ENCODE measurements around the gene GOLT1A. TPM values are rescaled to one million over a fixed set of nuclear protein-coding genes. Genes with fewer than 3 reads are reported as not detected.

Gene GOLT1A
- total and polyA plus RNA-seq, 10 of the 15 experiments (the other 5 are each of a cell fraction or from before 2014, with no cell fraction given): 0.09 to 0.46 TPM; not detected in 8

DNA sequence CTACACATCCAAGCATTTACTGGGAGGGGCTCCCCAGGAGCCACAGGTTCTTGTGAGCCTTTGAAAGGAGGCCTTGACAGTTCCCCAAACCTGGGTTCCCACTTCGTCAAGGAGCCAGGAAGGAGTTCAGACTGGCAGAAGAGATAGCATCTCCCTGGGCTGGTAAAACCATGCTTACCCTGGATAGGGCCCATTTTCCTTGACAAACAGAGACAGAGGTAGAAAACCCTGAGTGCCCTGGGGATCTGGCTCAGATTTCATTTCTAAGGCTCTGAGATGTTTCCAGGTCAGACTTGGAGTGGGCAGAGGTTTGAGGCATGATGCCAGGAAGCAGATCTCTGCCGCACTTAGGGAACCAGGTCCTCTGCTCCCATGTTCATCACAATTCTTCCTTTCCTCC lies 64.7 kb downstream of the GOLT1A start:
- ChIA-PET CTCF (interaction anchor here (1.0 to 1.3 kb wide), 3 partner anchors 11 to 108 kb away, joined by 3 to 4 read pairs (median 3); no protein-coding TSS in a partner anchor), SMC1A (ENCODE audit: uncharacterized antibody, unreplicated experiment) (interaction anchor here (1.1 kb wide), 1 partner anchor 21 kb away, joined by 3 read pairs; no protein-coding TSS in a partner anchor), RAD21 (ENCODE audit: unreplicated experiment) (no interaction called here), POLR2A (no interaction called here)
- no peak for TF ChIP-seq FOXK2 (IDR thresholded peaks at IDR 0.05)
- no peak for TF ChIP-seq EGR1 (IDR thresholded peaks at IDR 0.05; ENCODE audit: borderline replicate concordance in 1 of 2, low read depth in 2 of 2, low read length in 2 of 2)
- no peak for TF ChIP-seq WRNIP1 (IDR thresholded peaks at IDR 0.05; ENCODE audit: borderline replicate concordance, low read depth, low read length)
- TF ChIP-seq, protein P1, sequence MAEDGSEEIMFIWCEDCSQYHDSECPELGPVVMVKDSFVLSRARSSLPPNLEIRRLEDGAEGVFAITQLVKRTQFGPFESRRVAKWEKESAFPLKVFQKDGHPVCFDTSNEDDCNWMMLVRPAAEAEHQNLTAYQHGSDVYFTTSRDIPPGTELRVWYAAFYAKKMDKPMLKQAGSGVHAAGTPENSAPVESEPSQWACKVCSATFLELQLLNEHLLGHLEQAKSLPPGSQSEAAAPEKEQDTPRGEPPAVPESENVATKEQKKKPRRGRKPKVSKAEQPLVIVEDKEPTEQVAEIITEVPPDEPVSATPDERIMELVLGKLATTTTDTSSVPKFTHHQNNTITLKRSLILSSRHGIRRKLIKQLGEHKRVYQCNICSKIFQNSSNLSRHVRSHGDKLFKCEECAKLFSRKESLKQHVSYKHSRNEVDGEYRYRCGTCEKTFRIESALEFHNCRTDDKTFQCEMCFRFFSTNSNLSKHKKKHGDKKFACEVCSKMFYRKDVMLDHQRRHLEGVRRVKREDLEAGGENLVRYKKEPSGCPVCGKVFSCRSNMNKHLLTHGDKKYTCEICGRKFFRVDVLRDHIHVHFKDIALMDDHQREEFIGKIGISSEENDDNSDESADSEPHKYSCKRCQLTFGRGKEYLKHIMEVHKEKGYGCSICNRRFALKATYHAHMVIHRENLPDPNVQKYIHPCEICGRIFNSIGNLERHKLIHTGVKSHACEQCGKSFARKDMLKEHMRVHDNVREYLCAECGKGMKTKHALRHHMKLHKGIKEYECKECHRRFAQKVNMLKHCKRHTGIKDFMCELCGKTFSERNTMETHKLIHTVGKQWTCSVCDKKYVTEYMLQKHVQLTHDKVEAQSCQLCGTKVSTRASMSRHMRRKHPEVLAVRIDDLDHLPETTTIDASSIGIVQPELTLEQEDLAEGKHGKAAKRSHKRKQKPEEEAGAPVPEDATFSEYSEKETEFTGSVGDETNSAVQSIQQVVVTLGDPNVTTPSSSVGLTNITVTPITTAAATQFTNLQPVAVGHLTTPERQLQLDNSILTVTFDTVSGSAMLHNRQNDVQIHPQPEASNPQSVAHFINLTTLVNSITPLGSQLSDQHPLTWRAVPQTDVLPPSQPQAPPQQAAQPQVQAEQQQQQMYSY (CRISPR knock-in tag; IDR thresholded peaks at IDR 0.05): no peak
- TF ChIP-seq KLF5 (IDR thresholded peaks at IDR 0.05; ENCODE audit: partially characterized antibody): no peak
- TF ChIP-seq BCL11A (IDR thresholded peaks at IDR 0.05; ENCODE audit: low read depth, low read length): no peak
- no peak for TF ChIP-seq NRF1 (conservative IDR thresholded peaks at IDR 0.05; ENCODE audit: low read depth, low read length)
- TF ChIP-seq FOXM1 (IDR thresholded peaks at IDR 0.05; ENCODE audit: low read depth, low read length): no peak
- no peak for TF ChIP-seq EP300 (IDR thresholded peaks at IDR 0.05; ENCODE audit: borderline replicate concordance in 1 of 2, control insufficient read depth in 1 of 2, low read depth in 2 of 2, low read length in 2 of 2)
- no peak for TF ChIP-seq CHD4 (IDR thresholded peaks at IDR 0.05)
- no peak for TF ChIP-seq NR2C1 (IDR thresholded peaks at IDR 0.05)
- TF ChIP-seq ATF7 (IDR thresholded peaks at IDR 0.05; ENCODE audit: low read depth): no peak
- Histone ChIP-seq H2AFZ (ENCODE audit: control insufficient read depth, low read depth, low read length) (no peak overlapping the region), H3K79me2 (ENCODE audit: control insufficient read depth, insufficient read depth, low read length) (no peaks in the 10 kb centered on the region), H3K4me3 (no peak overlapping the region), H3K36me3 (ENCODE audit: control insufficient read depth in 2 of 2, insufficient read depth in 2 of 2, low read length in 1 of 2) (no peaks in the 10 kb centered on the region), H3K27ac (ENCODE audit: control insufficient read depth, insufficient read depth) (no peak overlapping the region), H3K27me3 (replicated peaks in 1 of 2; ENCODE audit: control insufficient read depth in 2 of 2, insufficient read depth in 2 of 2, low read length in 1 of 2) (peaks cover 5 to 7% of the 10 kb centered on the region in 2 experiments; a peak in 3 of 4 replicates), H3K9me3 (replicated peaks; ENCODE audit: control insufficient read depth, insufficient read depth, low read length) (no peaks in the 10 kb centered on the region), H3K9ac (ENCODE audit: control insufficient read depth, insufficient read depth, low read length) (no peak overlapping the region), H4K20me1 (ENCODE audit: control insufficient read depth, insufficient read depth) (no peaks in the 10 kb centered on the region), H3K4me2 (ENCODE audit: control insufficient read depth, insufficient read depth) (no peak overlapping the region), H3K4me1 (ENCODE audit: control insufficient read depth, insufficient read depth, low read length) (no peaks in the 10 kb centered on the region)
- in situ Hi-C loops (cut with MboI): no loop called here
- intact Hi-C loops (cut with micrococcal nuclease; ENCODE audit: unreplicated experiment): no loop called here
- WGBS (ENCODE audit: insufficient coverage, insufficient replicate concordance, low lambda C conversion rate, missing lambda C conversion rate): 22% methylated on average over 2 of the region's 2 CpGs
- FAIRE-seq (no peak), ATAC-seq (no peak), DNase-seq (ENCODE audit: low read depth, low spot score) (no peak)
- no TSS peak for BruUV-seq (replicated peaks)

Other genes with a start within 250 kb of the GOLT1A start
- gene SOX13, start 140.9 kb downstream of the GOLT1A start, total RNA-seq (2014; rRNA removed): not detected in 2 replicates
- gene SOX13, start 140.9 kb downstream of the GOLT1A start, total RNA-seq (2014; rRNA removed; fragmentation: Illumina TruSeq; extraction: Trizol): not detected in 2 replicates
- 0.27 and 0.31 TPM in 2 replicates for gene SOX13, start 140.9 kb downstream of the GOLT1A start, total RNA-seq (2021)
- gene SOX13, start 140.9 kb downstream of the GOLT1A start, polyA plus RNA-seq (2011; rRNA removed): 0.10 and 0.11 TPM in 2 replicates
- not detected in 2 replicates for gene SOX13, start 140.9 kb downstream of the GOLT1A start, polyA plus RNA-seq (2014; fragmentation: Illumina TruSeq; extraction: Trizol)
- not detected for gene SOX13, start 140.9 kb downstream of the GOLT1A start, polyA plus RNA-seq (2014; fragmentation: Nextera tagmentation; extraction: Ambion mirVana)
- not detected in 2 replicates for gene SOX13, start 140.9 kb downstream of the GOLT1A start, polyA plus RNA-seq (2014; rRNA removed)
- gene SOX13, start 140.9 kb downstream of the GOLT1A start, polyA plus RNA-seq (2016; fragmentation: Nextera tagmentation; extraction: Ambion mirVana): under 1 TPM in 1 of 2 experiments, not detected in 1; 0.04 TPM
- gene ETNK2, start 61.9 kb downstream of the GOLT1A start, total RNA-seq (2014; rRNA removed): not detected in 2 replicates
- not detected in 2 replicates for gene ETNK2, start 61.9 kb downstream of the GOLT1A start, total RNA-seq (2014; rRNA removed; fragmentation: Illumina TruSeq; extraction: Trizol)
- gene ETNK2, start 61.9 kb downstream of the GOLT1A start, total RNA-seq (2021): not detected in 2 replicates
- 0.14 TPM in 1 of 2 replicates, not detected in the other for gene ETNK2, start 61.9 kb downstream of the GOLT1A start, polyA plus RNA-seq (2011; rRNA removed)
- gene ETNK2, start 61.9 kb downstream of the GOLT1A start, polyA plus RNA-seq (2014; fragmentation: Illumina TruSeq; extraction: Trizol): not detected in 2 replicates
- not detected for gene ETNK2, start 61.9 kb downstream of the GOLT1A start, polyA plus RNA-seq (2014; fragmentation: Nextera tagmentation; extraction: Ambion mirVana)
- not detected in 2 replicates for gene ETNK2, start 61.9 kb downstream of the GOLT1A start, polyA plus RNA-seq (2014; rRNA removed)
- gene ETNK2, start 61.9 kb downstream of the GOLT1A start, polyA plus RNA-seq (2016; fragmentation: Nextera tagmentation; extraction: Ambion mirVana): not detected
- gene REN, start 47.7 kb downstream of the GOLT1A start, total RNA-seq (2014; rRNA removed): not detected in 2 replicates
- not detected in 2 replicates for gene REN, start 47.7 kb downstream of the GOLT1A start, total RNA-seq (2014; rRNA removed; fragmentation: Illumina TruSeq; extraction: Trizol)
- not detected in 2 replicates for gene REN, start 47.7 kb downstream of the GOLT1A start, total RNA-seq (2021)
- not detected in 2 replicates for gene REN, start 47.7 kb downstream of the GOLT1A start, polyA plus RNA-seq (2011; rRNA removed)
- not detected in 2 replicates for gene REN, start 47.7 kb downstream of the GOLT1A start, polyA plus RNA-seq (2014; fragmentation: Illumina TruSeq; extraction: Trizol)
- not detected for gene REN, start 47.7 kb downstream of the GOLT1A start, polyA plus RNA-seq (2014; fragmentation: Nextera tagmentation; extraction: Ambion mirVana)
- gene REN, start 47.7 kb downstream of the GOLT1A start, polyA plus RNA-seq (2014; rRNA removed): not detected in 2 replicates
- gene REN, start 47.7 kb downstream of the GOLT1A start, polyA plus RNA-seq (2016; fragmentation: Nextera tagmentation; extraction: Ambion mirVana): not detected
- not detected in 2 replicates for gene KISS1, start 17.5 kb downstream of the GOLT1A start, total RNA-seq (2014; rRNA removed)
- not detected in 2 replicates for gene KISS1, start 17.5 kb downstream of the GOLT1A start, total RNA-seq (2014; rRNA removed; fragmentation: Illumina TruSeq; extraction: Trizol)
- not detected in 2 replicates for gene KISS1, start 17.5 kb downstream of the GOLT1A start, total RNA-seq (2021)
- gene KISS1, start 17.5 kb downstream of the GOLT1A start, polyA plus RNA-seq (2011; rRNA removed): not detected in 2 replicates
- not detected in 2 replicates for gene KISS1, start 17.5 kb downstream of the GOLT1A start, polyA plus RNA-seq (2014; fragmentation: Illumina TruSeq; extraction: Trizol)
- not detected for gene KISS1, start 17.5 kb downstream of the GOLT1A start, polyA plus RNA-seq (2014; fragmentation: Nextera tagmentation; extraction: Ambion mirVana)
- gene KISS1, start 17.5 kb downstream of the GOLT1A start, polyA plus RNA-seq (2014; rRNA removed): not detected in 2 replicates
- gene KISS1, start 17.5 kb downstream of the GOLT1A start, polyA plus RNA-seq (2016; fragmentation: Nextera tagmentation; extraction: Ambion mirVana): not detected
- 0.05 and 0.11 TPM in 2 replicates for gene PLEKHA6, start 145.9 kb upstream of the GOLT1A start, total RNA-seq (2014; rRNA removed)
- gene PLEKHA6, start 145.9 kb upstream of the GOLT1A start, total RNA-seq (2014; rRNA removed; fragmentation: Illumina TruSeq; extraction: Trizol): 0.05 and 0.27 TPM in 2 replicates
- gene PLEKHA6, start 145.9 kb upstream of the GOLT1A start, total RNA-seq (2021): 0.21 and 0.69 TPM in 2 replicates
- 0.33 and 0.81 TPM in 2 replicates for gene PLEKHA6, start 145.9 kb upstream of the GOLT1A start, polyA plus RNA-seq (2011; rRNA removed)
- gene PLEKHA6, start 145.9 kb upstream of the GOLT1A start, polyA plus RNA-seq (2014; fragmentation: Illumina TruSeq; extraction: Trizol): 0.04 and 0.06 TPM in 2 replicates
- gene PLEKHA6, start 145.9 kb upstream of the GOLT1A start, polyA plus RNA-seq (2014; fragmentation: Nextera tagmentation; extraction: Ambion mirVana): not detected
- 0.04 and 0.14 TPM in 2 replicates for gene PLEKHA6, start 145.9 kb upstream of the GOLT1A start, polyA plus RNA-seq (2014; rRNA removed)
- not detected for gene PLEKHA6, start 145.9 kb upstream of the GOLT1A start, polyA plus RNA-seq (2016; fragmentation: Nextera tagmentation; extraction: Ambion mirVana)
- gene PPP1R15B, start 197.8 kb upstream of the GOLT1A start, total RNA-seq (2014; rRNA removed): 34.8 TPM in 2 replicates
- gene PPP1R15B, start 197.8 kb upstream of the GOLT1A start, total RNA-seq (2014; rRNA removed; fragmentation: Illumina TruSeq; extraction: Trizol): 32.7 and 32.9 TPM in 2 replicates
- gene PPP1R15B, start 197.8 kb upstream of the GOLT1A start, total RNA-seq (2021): 37.7 and 38.1 TPM in 2 replicates
- gene PPP1R15B, start 197.8 kb upstream of the GOLT1A start, polyA plus RNA-seq (2011; rRNA removed): 27.2 and 32.6 TPM in 2 replicates
- gene PPP1R15B, start 197.8 kb upstream of the GOLT1A start, polyA plus RNA-seq (2014; fragmentation: Illumina TruSeq; extraction: Trizol): 33.4 and 38.5 TPM in 2 replicates
- 10 to 100 TPM; 13.9 to 17.1 TPM for gene PPP1R15B, start 197.8 kb upstream of the GOLT1A start, polyA plus RNA-seq (2014; fragmentation: Nextera tagmentation; extraction: Ambion mirVana)
- gene PPP1R15B, start 197.8 kb upstream of the GOLT1A start, polyA plus RNA-seq (2014; rRNA removed): 24.8 and 25.8 TPM in 2 replicates
- 10 to 100 TPM; 13.9 to 15.4 TPM for gene PPP1R15B, start 197.8 kb upstream of the GOLT1A start, polyA plus RNA-seq (2016; fragmentation: Nextera tagmentation; extraction: Ambion mirVana)